Activated CD4-positive, alpha-beta T cell treated with anti-CD3 and anti-CD28 coated beads, Interleukin-2, amount 10 ng/mL, durations not matched to agents 7 days and 5 days (primary cell): ENCODE data around the gene SIN3A. TPM values are rescaled to one million over a fixed set of nuclear protein-coding genes. Genes with fewer than 3 reads are reported as not detected.
"Not testable (repeated sequence)": the region's sequence is repeated elsewhere in the genome, so short reads cannot be mapped to it uniquely, and the experiment has no call there.

Experiments
- CTCF ChIA-PET: fragments of 350-600 bp; sonication (Branson Sonifier 250); formaldehyde crosslinking; loops from one replicate; lab custom pipeline; 2021; ENCODE audit warnings: antibody characterized with exemption; lab: Charles Lee
- POLR2A ChIA-PET: fragments of 350-600 bp; sonication (Branson Sonifier 250); formaldehyde crosslinking; loops from one replicate; lab custom pipeline; 2021; ENCODE audit warnings: antibody characterized with exemption; lab: Charles Lee
- DNase-seq: peaks from one replicate; pipeline ENCODE4 v3.0.0-alpha.2; 2020
- H3K27ac Mint-ChIP-seq: one replicate; pipeline ENCODE4 v1.8.0; 2021; ENCODE audit warnings: mild to moderate bottlenecking, moderate library complexity, mixed read lengths
- H3K27me3 Mint-ChIP-seq: one replicate; pipeline ENCODE4 v1.8.0; 2021; ENCODE audit warnings: mixed read lengths
- H3K36me3 Mint-ChIP-seq: one replicate; pipeline ENCODE4 v1.8.0; 2021; ENCODE audit warnings: low read depth, mixed read lengths
- H3K4me1 Mint-ChIP-seq: one replicate; pipeline ENCODE4 v1.8.0; 2021; ENCODE audit warnings: mixed read lengths
- H3K4me3 Mint-ChIP-seq: one replicate; pipeline ENCODE4 v1.8.0; 2021; ENCODE audit warnings: mild to moderate bottlenecking, moderate library complexity, mixed read lengths
- H3K9me3 Mint-ChIP-seq: one replicate; pipeline ENCODE4 v1.8.0; 2021; ENCODE audit warnings: mixed read lengths
- microRNA-seq: library from miRNA; unstranded; fragments of <30 nt; microRNA quantifications from one replicate; pipeline ENCODE4 v1.2.0, GENCODE V29; 2021; ENCODE audit warnings: borderline microRNAs expressed, borderline replicate concordance
- total RNA-seq, 2 experiments: library from RNA; stranded (reverse); gene quantifications; one replicate each; pipeline ENCODE4 v1.2.3, GENCODE V29; 2021

The SIN3A gene
- total RNA-seq, 2 experiments from 2014 or later = 106 to 115 TPM

DNA sequence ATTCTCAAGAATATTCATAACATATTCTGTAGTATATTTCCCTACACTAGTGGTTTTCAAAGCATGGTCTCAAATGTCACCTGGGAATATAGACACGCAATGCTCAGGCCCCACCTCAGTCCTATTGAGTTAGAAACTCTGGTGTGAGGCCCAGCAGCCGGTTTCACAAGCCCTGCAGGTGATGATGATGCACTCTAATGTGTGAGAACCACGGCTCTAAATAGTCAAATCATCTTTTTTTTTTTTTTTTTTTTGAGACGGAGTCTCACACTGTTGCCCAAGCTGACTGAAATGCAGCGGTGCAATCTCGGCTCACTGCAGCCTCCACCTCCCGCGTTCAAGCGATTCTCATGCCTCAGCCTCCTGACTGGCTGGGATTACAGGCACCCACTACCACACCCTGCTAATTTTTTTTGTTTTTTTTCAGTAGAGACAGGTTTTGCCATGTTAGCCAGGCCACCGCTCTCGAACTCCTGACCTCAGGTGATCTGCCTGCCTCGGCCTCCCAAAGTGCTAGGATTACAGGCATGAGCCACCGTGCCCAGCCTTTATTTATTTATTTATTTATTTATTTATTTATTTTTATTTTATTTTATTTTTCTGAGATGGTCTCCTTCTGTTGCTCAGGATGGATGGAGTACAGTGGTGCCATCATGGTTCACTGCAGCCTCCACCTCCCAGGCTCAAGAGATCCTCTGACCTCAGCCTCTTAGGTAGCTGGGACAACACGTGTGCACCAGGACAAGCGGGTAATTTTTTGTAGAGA is 117.7 kb downstream of the SIN3A start:
- H3K9me3 Mint-ChIP-seq, H3K36me3 Mint-ChIP-seq, H3K4me3 Mint-ChIP-seq, H3K27ac Mint-ChIP-seq, H3K27me3 Mint-ChIP-seq, DNase-seq, POLR2A ChIA-PET: not testable (repeated sequence)
- peaks cover 20% of the 10 kb centered on the region for H3K4me1 Mint-ChIP-seq
- CTCF ChIA-PET = interaction anchor here (0.6 to 1.2 kb wide), 3 partner anchors 33 to 275 kb away, joined by 3 to 4 read pairs (median 3); no protein-coding TSS in a partner anchor

DNA sequence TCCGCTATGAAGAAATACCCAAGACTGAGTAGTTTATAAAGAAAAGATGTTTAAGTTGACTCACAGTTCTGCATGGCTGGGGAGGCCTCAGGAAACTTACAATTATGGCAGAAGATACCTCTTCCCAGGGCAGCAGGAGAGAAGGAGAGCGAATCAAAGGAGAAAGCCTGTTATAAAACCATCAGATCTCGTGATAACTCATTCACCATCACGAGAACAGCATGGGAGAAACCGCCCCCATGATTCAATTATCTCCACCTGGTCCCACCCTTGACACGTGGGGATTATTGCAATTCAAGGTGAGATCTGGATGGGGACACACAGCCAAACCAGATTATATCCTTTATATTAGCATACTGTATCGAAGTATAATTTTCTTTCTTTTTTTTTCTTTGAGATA is 119.4 kb downstream of the SIN3A start:
- H3K36me3 Mint-ChIP-seq, H3K27ac Mint-ChIP-seq, H3K4me3 Mint-ChIP-seq, H3K27me3 Mint-ChIP-seq, CTCF ChIA-PET, DNase-seq, H3K9me3 Mint-ChIP-seq, POLR2A ChIA-PET: not testable (repeated sequence)
- peaks cover 16% of the 10 kb centered on the region for H3K4me1 Mint-ChIP-seq

DNA sequence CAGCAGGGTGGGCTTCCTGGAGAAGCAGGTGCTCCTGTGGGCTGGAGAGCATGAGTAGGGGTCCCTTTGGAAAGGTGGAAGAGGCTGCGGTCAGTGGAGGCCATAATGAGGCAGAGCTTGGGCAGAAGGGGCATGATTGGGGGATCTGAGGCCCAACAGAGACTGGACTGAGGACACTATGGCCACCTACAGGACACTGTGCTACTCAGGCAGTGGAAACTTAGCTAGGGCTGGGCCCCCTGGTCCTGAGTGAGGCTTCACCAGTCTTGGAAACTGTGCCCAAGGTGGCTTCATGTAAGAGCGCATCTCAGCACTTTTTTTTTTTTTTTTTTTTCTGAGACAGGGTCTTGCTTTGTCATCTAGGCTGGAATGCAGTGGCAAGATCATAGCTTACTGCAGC is 121.9 kb downstream of the SIN3A start:
- Mint-ChIP-seq H3K36me3 (no peaks in the 10 kb centered on the region), H3K27ac (no peak overlapping the region), H3K27me3 (peaks cover 2% of the 10 kb centered on the region), H3K9me3 (no peaks in the 10 kb centered on the region), H3K4me1 (no peaks in the 10 kb centered on the region), H3K4me3 (no peak overlapping the region)
- DNase-seq = no peak
- ChIA-PET CTCF (no interaction called here), POLR2A (no interaction called here)

DNA sequence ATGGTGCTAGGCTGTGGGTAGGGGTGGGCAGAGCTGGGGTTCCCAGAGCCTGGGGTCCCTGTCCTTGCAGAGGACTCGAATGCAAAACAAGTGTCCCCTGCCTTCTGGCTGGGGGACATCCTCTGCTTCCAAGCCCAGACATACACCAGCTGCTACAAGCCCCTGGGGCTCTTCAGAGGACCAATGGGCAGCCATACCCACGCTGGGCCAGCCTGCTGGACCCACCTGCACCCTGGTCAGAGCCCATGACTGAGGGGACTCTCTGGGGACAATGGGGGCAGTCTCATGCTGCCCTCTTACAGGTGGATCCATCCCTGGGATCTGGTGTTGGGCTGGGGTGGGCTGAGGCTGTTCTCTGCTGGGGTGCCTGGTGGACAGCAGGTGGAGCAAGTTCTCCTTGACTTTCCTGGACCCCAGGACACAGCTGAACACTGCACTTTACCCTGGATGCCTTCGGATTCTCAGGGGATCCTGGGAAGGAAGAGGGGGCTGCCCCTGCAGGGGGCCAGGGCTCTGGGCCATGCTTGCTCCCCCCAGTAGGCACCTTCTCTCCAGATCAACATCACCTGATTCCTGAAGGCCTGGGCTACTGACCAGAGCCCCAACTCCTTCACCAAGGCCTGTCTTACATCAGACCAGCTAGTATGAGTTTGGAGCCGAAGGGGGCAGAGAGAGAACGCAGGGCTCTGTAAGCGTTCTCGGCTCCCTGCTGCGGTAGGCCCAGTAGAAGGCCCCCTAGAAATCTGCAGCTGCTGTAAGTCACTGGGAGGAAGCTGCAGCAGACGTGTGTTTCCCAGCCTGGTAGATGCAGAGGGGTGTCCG is 122.8 kb downstream of the SIN3A start:
- ChIA-PET POLR2A (no interaction called here), CTCF (interaction anchor here (0.5 kb wide), 1 partner anchor 82 kb away, joined by 7 read pairs; no protein-coding TSS in a partner anchor)
- H3K36me3 Mint-ChIP-seq = no peaks in the 10 kb centered on the region
- no peak overlapping the region for H3K4me3 Mint-ChIP-seq
- peaks cover 2% of the 10 kb centered on the region for H3K27me3 Mint-ChIP-seq
- no peak overlapping the region for H3K27ac Mint-ChIP-seq
- H3K9me3 Mint-ChIP-seq = no peaks in the 10 kb centered on the region
- H3K4me1 Mint-ChIP-seq = no peaks in the 10 kb centered on the region
- DNase-seq = no peak

DNA sequence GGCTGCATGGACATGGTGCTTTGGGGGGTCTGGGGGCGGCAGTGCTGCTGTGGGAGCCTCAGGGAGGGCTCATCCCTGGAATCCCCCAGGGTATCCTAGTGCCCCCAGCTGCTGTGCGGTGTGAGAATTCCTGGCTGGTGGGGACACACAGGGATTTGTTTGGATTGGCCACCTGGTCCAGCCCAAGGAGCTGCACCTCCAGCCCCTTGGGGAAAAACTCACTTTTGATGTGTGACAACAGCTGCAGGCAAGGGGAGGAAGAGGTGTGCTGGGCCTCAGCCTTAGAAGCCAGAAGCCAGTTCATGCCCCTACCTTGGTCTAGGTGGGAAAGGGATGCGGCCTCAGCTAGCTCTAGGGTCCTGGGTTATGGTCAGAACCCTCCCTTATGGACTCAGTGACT is 124.0 kb downstream of the SIN3A start:
- no peak for DNase-seq
- ChIA-PET CTCF (no interaction called here), POLR2A (no interaction called here)
- no peak overlapping the region for H3K4me3 Mint-ChIP-seq
- H3K36me3 Mint-ChIP-seq = no peaks in the 10 kb centered on the region
- no peaks in the 10 kb centered on the region for H3K9me3 Mint-ChIP-seq
- no peak overlapping the region for H3K27ac Mint-ChIP-seq
- H3K4me1 Mint-ChIP-seq = no peaks in the 10 kb centered on the region
- H3K27me3 Mint-ChIP-seq = peaks cover 4% of the 10 kb centered on the region

DNA sequence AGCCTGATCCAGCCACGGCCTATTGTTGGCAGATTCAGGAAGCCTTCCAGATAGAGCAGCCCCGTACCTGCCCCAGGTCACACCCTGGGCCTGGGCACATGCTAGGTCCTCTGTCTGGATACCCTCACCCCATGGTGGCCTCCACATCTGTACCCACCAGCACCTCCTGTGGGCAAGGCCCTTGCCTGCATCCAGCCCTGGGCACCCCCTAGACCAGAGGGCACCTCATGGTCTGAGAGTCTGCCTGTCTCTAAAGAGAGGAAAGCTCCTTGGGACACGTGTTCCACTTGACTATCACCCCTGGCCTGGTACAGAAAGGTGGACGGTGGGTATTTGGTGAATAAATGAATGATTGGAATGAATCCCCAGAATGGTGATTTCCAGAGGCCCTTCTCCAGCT is 124.5 kb downstream of the SIN3A start:
- no peaks in the 10 kb centered on the region for H3K36me3 Mint-ChIP-seq
- ChIA-PET POLR2A (no interaction called here), CTCF (interaction anchor here (0.6 kb wide), 1 partner anchor 327 kb away, joined by 3 read pairs; no protein-coding TSS in a partner anchor)
- no peak for DNase-seq
- H3K9me3 Mint-ChIP-seq = no peaks in the 10 kb centered on the region
- H3K27ac Mint-ChIP-seq = no peak overlapping the region
- peaks cover 4% of the 10 kb centered on the region for H3K27me3 Mint-ChIP-seq
- H3K4me3 Mint-ChIP-seq = no peak overlapping the region
- no peaks in the 10 kb centered on the region for H3K4me1 Mint-ChIP-seq

DNA sequence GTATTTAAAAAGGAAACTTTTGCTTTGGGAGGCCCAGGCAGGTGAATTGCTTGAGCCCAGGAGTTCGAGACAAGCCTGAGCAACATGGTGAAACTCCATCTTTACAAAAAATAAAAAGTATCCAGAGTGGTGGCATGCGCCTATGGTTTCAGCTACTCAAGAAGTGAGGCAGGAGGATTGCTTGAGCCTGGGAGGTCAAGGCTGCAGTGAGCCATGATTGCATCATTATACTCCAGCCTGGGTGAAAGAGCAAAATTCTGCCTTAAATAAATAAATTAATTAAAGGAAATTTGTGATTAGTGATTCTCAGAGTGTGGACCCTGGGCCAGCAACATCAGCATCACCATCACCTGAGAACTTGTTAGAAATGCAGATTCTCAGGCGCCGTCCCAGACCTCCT is 125.6 kb downstream of the SIN3A start:
- Mint-ChIP-seq H3K27ac (no peak overlapping the region), H3K27me3 (peaks cover 7% of the 10 kb centered on the region), H3K4me3 (no peak overlapping the region), H3K4me1 (no peaks in the 10 kb centered on the region), H3K9me3 (no peaks in the 10 kb centered on the region), H3K36me3 (no peaks in the 10 kb centered on the region)
- POLR2A ChIA-PET = no interaction called here
- CTCF ChIA-PET = no interaction called here
- no peak for DNase-seq

DNA sequence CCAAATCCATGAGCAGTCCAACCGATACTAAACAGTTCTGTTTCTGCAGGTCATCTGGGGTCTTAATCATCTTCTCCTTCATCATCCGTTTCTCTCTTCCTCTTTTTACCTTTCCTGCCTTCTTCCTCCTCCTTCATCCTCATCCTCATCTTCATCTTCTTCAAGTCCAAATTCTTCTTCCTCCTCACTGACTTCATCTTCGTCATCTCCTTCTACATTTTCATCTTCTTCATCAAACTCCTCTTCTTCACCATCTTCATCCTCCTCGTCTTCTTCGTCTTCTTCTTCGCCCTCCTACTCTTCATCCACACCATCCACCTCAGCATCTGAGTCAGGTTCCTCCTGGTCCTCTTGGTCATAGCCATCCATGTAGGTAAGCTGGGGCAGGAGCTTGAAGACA is 129.8 kb downstream of the SIN3A start:
- no peak for DNase-seq
- H3K4me1 Mint-ChIP-seq = no peaks in the 10 kb centered on the region
- POLR2A ChIA-PET = interaction anchor here (0.6 kb wide), 1 partner anchor 13 kb away, joined by 4 read pairs; no protein-coding TSS in a partner anchor
- H3K27me3 Mint-ChIP-seq = peaks cover 8% of the 10 kb centered on the region
- H3K4me3 Mint-ChIP-seq = no peak overlapping the region
- CTCF ChIA-PET = interaction anchor here (0.6 kb wide), 1 partner anchor 137 kb away, joined by 3 read pairs; no protein-coding TSS in a partner anchor
- no peaks in the 10 kb centered on the region for H3K36me3 Mint-ChIP-seq
- H3K27ac Mint-ChIP-seq = no peak overlapping the region
- no peaks in the 10 kb centered on the region for H3K9me3 Mint-ChIP-seq

Small RNAs within 50 kb of the gene (microRNA-seq; reads per million reads assigned to microRNA genes)
- gene MIR631 = not detected

Other genes starting within 250 kb of the SIN3A start
- gene C15orf39, start 249.8 kb downstream of the SIN3A start, total RNA-seq = 10 to 100 TPM; 47.0 to 48.6 TPM
- gene GOLGA6C, start 193.4 kb downstream of the SIN3A start, total RNA-seq = not detected
- gene GOLGA6D, start 168.9 kb downstream of the SIN3A start, total RNA-seq = not detected
- 10 to 100 TPM; 72.2 to 97.4 TPM for gene COMMD4, start 115.6 kb downstream of the SIN3A start, total RNA-seq
- gene NEIL1, start 104.7 kb downstream of the SIN3A start, total RNA-seq = 1 to 10 TPM; 2.2 to 2.7 TPM
- gene MAN2C1, start 83.1 kb downstream of the SIN3A start, total RNA-seq = 100 to 1,000 TPM; 151 to 205 TPM
- 10 to 100 TPM; 37.0 to 37.4 TPM for gene PTPN9, start 127.6 kb upstream of the SIN3A start, total RNA-seq
- 10 to 100 TPM; 41.9 to 44.1 TPM for gene SNUPN, start 174.0 kb upstream of the SIN3A start, total RNA-seq
- 10 to 100 TPM; 79.1 to 81.4 TPM for gene IMP3, start 188.5 kb upstream of the SIN3A start, total RNA-seq
- under 1 TPM; 0.60 to 0.79 TPM for gene SNX33, start 196.2 kb upstream of the SIN3A start, total RNA-seq